Endothelial cell of umbilical vein (primary cell): ENCODE results near the gene MGST3. TPM values are rescaled to one million over a fixed set of nuclear protein-coding genes. Genes with fewer than 3 reads are reported as not detected.
"Not testable (repeated sequence)": the region's sequence is repeated elsewhere in the genome, so short reads cannot be mapped to it uniquely, and the experiment has no call there.

Experiments
- BruUV-seq: library from RNA; stranded (reverse); fragments of 400-500 nt; replicated peaks from 2 replicates; lab custom pipeline; 2021; lab: Mats Ljungman, UMichigan
- CTCF ChIA-PET: fragments of 300-600, 350-600 bp; sonication (Branson Sonifier 250); formaldehyde crosslinking; loops from one replicate; lab custom pipeline; 2021; ENCODE audit warnings: antibody characterized with exemption, inconsistent platforms; lab: Charles Lee
- POLR2A ChIA-PET: fragments of 300-600, 350-600 bp; sonication (Branson Sonifier 250); formaldehyde crosslinking; loops from one replicate; lab custom pipeline; 2021; ENCODE audit warnings: antibody characterized with exemption, inconsistent platforms; lab: Charles Lee
- DNase-seq: peaks from one replicate; pipeline ENCODE4 v3.0.0-alpha.2; 2011; ENCODE audit warnings: low read depth, low spot score
- FAIRE-seq: peaks from 2 replicates; lab custom pipeline; 2011; peaks lifted over from hg19 to GRCh38; lab: Jason Lieb, UNC
- H2AFZ ChIP-seq: 2 replicates; pipeline ENCODE4 v1.6.0; 2012; ENCODE audit warnings: low read depth, low read length, control low read depth, inconsistent platforms
- H3K27ac ChIP-seq: 2 replicates; pipeline ENCODE4 v1.5.1; 2011; ENCODE audit warnings: low read depth, mild to moderate bottlenecking, control low read depth, low read length, moderate library complexity; ENCODE audit not compliant: insufficient read depth
- H3K27me3 ChIP-seq, 2 experiments: 2 replicates each; pipeline versions ENCODE4 v1.6.0 to v1.6.1; 2011; ENCODE audit warnings: low read length in 2 of 2, mixed read lengths in 1 of 2; ENCODE audit not compliant: control insufficient read depth in 2 of 2, insufficient read depth in 2 of 2
- H3K36me3 ChIP-seq, 2 experiments: 2 replicates in 1 of 2; 3 replicates in 1 of 2; pipeline ENCODE4 v1.5.1; 2011; ENCODE audit warnings: low read length in 2 of 2, mild to moderate bottlenecking in 1 of 2, moderate library complexity in 1 of 2; ENCODE audit not compliant: control insufficient read depth in 2 of 2, insufficient read depth in 2 of 2; ENCODE audit errors: extremely low read depth in 1 of 2
- H3K4me1 ChIP-seq: 3 replicates; pipeline ENCODE4 v1.5.1; 2011; ENCODE audit warnings: mild to moderate bottlenecking, low read length; ENCODE audit not compliant: control insufficient read depth, insufficient read depth; ENCODE audit errors: extremely low read depth
- H3K4me2 ChIP-seq: 2 replicates; pipeline ENCODE4 v1.6.1; 2011; ENCODE audit warnings: low read length, control low read depth, mixed read lengths; ENCODE audit not compliant: insufficient read depth
- H3K4me3 ChIP-seq, 3 experiments: fragments of 200-600 bp in 1 of 3; sonication (generic), shearing (Covaris generic) in 1 of 3; replicated peaks in 1 of 3; 2 replicates each; pipeline ENCODE4 v1.5.1; 2011 to 2016; ENCODE audit warnings: control low read depth in 3 of 3, low read length in 3 of 3, mild to moderate bottlenecking in 2 of 3, inconsistent platforms in 1 of 3, low read depth in 1 of 3, moderate library complexity in 1 of 3; ENCODE audit not compliant: insufficient read depth in 1 of 3
- H3K79me2 ChIP-seq: 2 replicates; pipeline ENCODE4 v1.6.0; 2012; ENCODE audit warnings: low read length, inconsistent platforms; ENCODE audit not compliant: control insufficient read depth, insufficient read depth
- H3K9ac ChIP-seq: replicated peaks from 2 replicates; pipeline ENCODE3; 2011; ENCODE audit warnings: low read length, control low read depth; ENCODE audit not compliant: insufficient read depth; ENCODE audit errors: extremely low read depth
- H3K9me1 ChIP-seq: replicated peaks from 3 replicates; pipeline ENCODE4 v1.6.0; 2011; ENCODE audit warnings: mild to moderate bottlenecking, low read length; ENCODE audit not compliant: control insufficient read depth, insufficient read depth; ENCODE audit errors: extremely low read depth
- H3K9me3 ChIP-seq: replicated peaks from 2 replicates; pipeline ENCODE4 v1.5.1; 2012; ENCODE audit warnings: low read length, inconsistent platforms; ENCODE audit not compliant: control insufficient read depth, insufficient read depth
- H4K20me1 ChIP-seq: replicated peaks from 2 replicates; pipeline ENCODE3; 2011; ENCODE audit warnings: mild to moderate bottlenecking, low read length; ENCODE audit not compliant: control insufficient read depth, insufficient read depth; ENCODE audit errors: extremely low read depth
- MAX ChIP-seq: IDR thresholded peaks from 2 replicates; pipeline ENCODE4 v1.6.1; 2011; ENCODE audit not compliant: insufficient read depth, insufficient read length
- MYC ChIP-seq: IDR thresholded peaks from one replicate; pipeline ENCODE4 v1.6.1; 2011; ENCODE audit warnings: mild to moderate bottlenecking, low read depth, low read length
- dilution Hi-C: fragments of 300-500 bp; cut with MboI; formaldehyde crosslinking; loops from one replicate; pipeline ENCODE4 v1.15.0; 2019; ENCODE audit warnings: low sequenced_read_pairs; ENCODE audit not compliant: extremely low pct_ligation_motif_present
- intact Hi-C: fragments of 100-400 bp; cut with micrococcal nuclease; formaldehyde crosslinking; loops from one replicate; pipeline ENCODE4 v1.10.0; 2022
- polyA plus RNA-seq, 4 experiments: library from polyadenylated mRNA; depleted of rRNA in 3 of 4; stranded (reverse) in 3 of 4; unstranded in 1 of 4; fragments of >200 nt; gene quantifications; 2 replicates each; pipeline versions ENCODE4 v1.2.1 to v1.2.3, GENCODE V29; 2011 to 2012; ENCODE audit warnings: missing spikeins in 1 of 4
- total RNA-seq: library from RNA; stranded (reverse); gene quantifications from 2 replicates; pipeline ENCODE4 v1.2.3, GENCODE V29; 2021

The MGST3 gene
- total and polyA plus RNA-seq, 2 donors (not counting 3 experiments of a cell fraction or from before 2014, with no cell fraction given): 164 to 288 TPM

- H3K4me3 ChIP-seq, H3K4me2 ChIP-seq, POLR2A ChIA-PET, BruUV-seq, H3K27ac ChIP-seq, H3K9me1 ChIP-seq, H3K27me3 ChIP-seq, H3K9ac ChIP-seq, H3K4me1 ChIP-seq, DNase-seq, H3K9me3 ChIP-seq, dilution Hi-C loops, H4K20me1 ChIP-seq, intact Hi-C loops, H2AFZ ChIP-seq, H3K36me3 ChIP-seq, FAIRE-seq, CTCF ChIA-PET: not testable (repeated sequence)
- H3K79me2 ChIP-seq: peaks cover 10% of the 10 kb centered on the region
Measured at GRCh38 chr1:165701922-165702321, 70.9 kb downstream of the MGST3 start.

DNA sequence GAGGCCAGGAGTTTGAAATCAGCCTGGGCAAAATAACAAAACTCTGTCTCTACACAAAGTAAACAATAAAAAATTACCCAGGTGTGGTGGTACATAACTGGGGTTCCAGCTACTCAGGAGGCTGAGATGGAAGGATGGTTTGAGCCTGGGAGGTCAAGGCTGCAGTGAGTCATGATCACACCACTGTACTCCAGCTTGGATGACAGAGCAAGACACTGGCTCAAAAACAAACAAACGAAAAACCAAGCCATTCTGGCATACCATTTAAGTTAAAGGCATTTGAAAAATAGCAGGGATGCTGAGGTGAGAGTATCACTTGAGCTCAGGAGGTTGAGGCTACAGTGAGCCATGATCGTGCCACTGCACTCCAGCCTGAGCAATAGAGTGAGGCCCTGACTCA is 72.6 kb downstream of the MGST3 start:
- FAIRE-seq (no peak), DNase-seq (no peak)
- Histone ChIP-seq H4K20me1 (no peaks in the 10 kb centered on the region), H3K4me2 (no peak overlapping the region), H3K9me3 (no peaks in the 10 kb centered on the region), H3K27me3 (peaks cover 3 to 11% of the 10 kb centered on the region in 2 experiments), H3K9ac (no peak overlapping the region), H3K4me3 (no peak overlapping the region), H3K27ac (no peak overlapping the region), H3K4me1 (peaks cover 2% of the 10 kb centered on the region), H3K79me2 (no peaks in the 10 kb centered on the region), H3K36me3 (no peaks in the 10 kb centered on the region), H2AFZ (no peak overlapping the region), H3K9me1 (no peaks in the 10 kb centered on the region)
- dilution Hi-C loops: no loop called here
- BruUV-seq: no TSS peak
- intact Hi-C loops: no loop called here
- ChIA-PET POLR2A (no interaction called here), CTCF (no interaction called here)
- TF ChIP-seq MYC (no peak), MAX (no peak)

Other genes with a start within 250 kb of the MGST3 start
- gene RXRG, start 186.1 kb upstream of the MGST3 start, total RNA-seq: not detected in 2 replicates
- not detected in 2 replicates for gene RXRG, start 186.1 kb upstream of the MGST3 start, polyA plus RNA-seq
- not detected in 2 replicates for gene LRRC52, start 87.2 kb upstream of the MGST3 start, total RNA-seq
- gene LRRC52, start 87.2 kb upstream of the MGST3 start, polyA plus RNA-seq: not detected in 2 replicates
- 41.4 and 47.4 TPM in 2 replicates for gene ALDH9A1, start 67.3 kb downstream of the MGST3 start, total RNA-seq
- 15.2 and 25.5 TPM in 2 replicates for gene ALDH9A1, start 67.3 kb downstream of the MGST3 start, polyA plus RNA-seq
- gene TMCO1, start 137.6 kb downstream of the MGST3 start, total RNA-seq: 80.0 and 86.0 TPM in 2 replicates
- 87.7 and 93.4 TPM in 2 replicates for gene TMCO1, start 137.6 kb downstream of the MGST3 start, polyA plus RNA-seq
- gene UCK2, start 196.4 kb downstream of the MGST3 start, total RNA-seq: 62.3 and 68.4 TPM in 2 replicates
- 74.7 and 84.7 TPM in 2 replicates for gene UCK2, start 196.4 kb downstream of the MGST3 start, polyA plus RNA-seq